SK-N-SH (cell line): ENCODE data around the gene ZNF655.

ENCODE experiments used
- EP300 ChIP-seq, 2 experiments: IDR thresholded peaks; 2 replicates each; pipeline versions ENCODE4 v1.4.0 to v1.6.1; 2012; ENCODE audit warnings: borderline replicate concordance in 1 of 2, low read depth in 1 of 2, low read length in 1 of 2
- GATA2 ChIP-seq: sonication (generic); formaldehyde crosslinking; IDR thresholded peaks from 2 replicates; pipeline ENCODE4 v1.5.0; 2020; ENCODE audit warnings: mild to moderate bottlenecking, missing genetic modification reagents
- MEF2A ChIP-seq: IDR thresholded peaks from 2 replicates; pipeline ENCODE4 v1.4.0; 2012; ENCODE audit warnings: low read depth, borderline replicate concordance
- NFIC ChIP-seq: IDR thresholded peaks from 2 replicates; pipeline ENCODE4 v1.4.0; 2012; ENCODE audit warnings: borderline replicate concordance
- POLR2AphosphoS5 ChIP-seq: IDR thresholded peaks from 2 replicates; pipeline ENCODE4 v1.6.1; 2012; ENCODE audit warnings: low read depth, low read length
- RAD21 ChIP-seq: IDR thresholded peaks from 2 replicates; pipeline ENCODE4 v1.6.1; 2012; ENCODE audit warnings: mild to moderate bottlenecking, low read length
- RCOR1 ChIP-seq: fragments of 150-350 bp; IDR thresholded peaks from 2 replicates; pipeline ENCODE4 v1.6.1; 2017; ENCODE audit warnings: antibody characterized with exemption, low read length
- RFX5 ChIP-seq: IDR thresholded peaks from 2 replicates; pipeline ENCODE4 v1.6.1; 2012; ENCODE audit warnings: mild to moderate bottlenecking, improper control_type of control experiment, low read length
- TAF1 ChIP-seq: IDR thresholded peaks from 2 replicates; pipeline ENCODE4 v1.6.1; 2012; ENCODE audit warnings: low read depth, mild to moderate bottlenecking, low read length, moderate library complexity, borderline replicate concordance
- TF ChIP-seq, protein P1 (sequence below): IDR thresholded peaks from 2 replicates; pipeline ENCODE4 v1.6.1; 2012; ENCODE audit warnings: mild to moderate bottlenecking, low read depth, low read length, moderate library complexity
- TF ChIP-seq, protein P2 (sequence below): fragments of 200-600 bp; sonication (generic); IDR thresholded peaks from 2 replicates; pipeline ENCODE4 v1.6.1; 2017; ENCODE audit warnings: antibody characterized with exemption, mild to moderate bottlenecking, moderate library complexity
- TF ChIP-seq, protein P3 (sequence below): fragments of 150-350 bp; IDR thresholded peaks from 2 replicates; pipeline ENCODE4 v1.6.1; 2017; ENCODE audit warnings: antibody characterized with exemption, low read length, low read depth, borderline replicate concordance

DNA sequence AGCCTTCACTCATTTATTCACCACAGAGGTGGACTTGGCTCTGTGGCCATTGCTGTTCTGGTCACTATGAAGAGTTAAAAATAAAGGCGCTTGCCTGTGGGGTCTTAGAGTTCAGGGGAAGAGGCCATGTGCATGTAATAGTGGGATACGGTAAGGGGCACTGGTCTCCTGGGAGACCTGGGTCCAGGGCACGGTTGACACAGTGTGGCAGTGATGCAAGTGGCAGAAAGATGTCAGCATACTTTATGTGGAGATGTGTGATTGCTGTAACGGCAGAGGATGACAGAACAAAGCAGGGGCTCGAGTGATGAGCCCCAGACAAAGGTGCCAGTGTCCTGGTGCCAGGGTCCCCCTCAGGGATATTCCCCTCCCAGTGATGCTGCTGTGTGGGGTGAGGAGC, 66.9 kb downstream of the ZNF655 start:
- TF ChIP-seq, protein P1, sequence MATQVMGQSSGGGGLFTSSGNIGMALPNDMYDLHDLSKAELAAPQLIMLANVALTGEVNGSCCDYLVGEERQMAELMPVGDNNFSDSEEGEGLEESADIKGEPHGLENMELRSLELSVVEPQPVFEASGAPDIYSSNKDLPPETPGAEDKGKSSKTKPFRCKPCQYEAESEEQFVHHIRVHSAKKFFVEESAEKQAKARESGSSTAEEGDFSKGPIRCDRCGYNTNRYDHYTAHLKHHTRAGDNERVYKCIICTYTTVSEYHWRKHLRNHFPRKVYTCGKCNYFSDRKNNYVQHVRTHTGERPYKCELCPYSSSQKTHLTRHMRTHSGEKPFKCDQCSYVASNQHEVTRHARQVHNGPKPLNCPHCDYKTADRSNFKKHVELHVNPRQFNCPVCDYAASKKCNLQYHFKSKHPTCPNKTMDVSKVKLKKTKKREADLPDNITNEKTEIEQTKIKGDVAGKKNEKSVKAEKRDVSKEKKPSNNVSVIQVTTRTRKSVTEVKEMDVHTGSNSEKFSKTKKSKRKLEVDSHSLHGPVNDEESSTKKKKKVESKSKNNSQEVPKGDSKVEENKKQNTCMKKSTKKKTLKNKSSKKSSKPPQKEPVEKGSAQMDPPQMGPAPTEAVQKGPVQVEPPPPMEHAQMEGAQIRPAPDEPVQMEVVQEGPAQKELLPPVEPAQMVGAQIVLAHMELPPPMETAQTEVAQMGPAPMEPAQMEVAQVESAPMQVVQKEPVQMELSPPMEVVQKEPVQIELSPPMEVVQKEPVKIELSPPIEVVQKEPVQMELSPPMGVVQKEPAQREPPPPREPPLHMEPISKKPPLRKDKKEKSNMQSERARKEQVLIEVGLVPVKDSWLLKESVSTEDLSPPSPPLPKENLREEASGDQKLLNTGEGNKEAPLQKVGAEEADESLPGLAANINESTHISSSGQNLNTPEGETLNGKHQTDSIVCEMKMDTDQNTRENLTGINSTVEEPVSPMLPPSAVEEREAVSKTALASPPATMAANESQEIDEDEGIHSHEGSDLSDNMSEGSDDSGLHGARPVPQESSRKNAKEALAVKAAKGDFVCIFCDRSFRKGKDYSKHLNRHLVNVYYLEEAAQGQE, result no peak
- TF ChIP-seq, protein P2, sequence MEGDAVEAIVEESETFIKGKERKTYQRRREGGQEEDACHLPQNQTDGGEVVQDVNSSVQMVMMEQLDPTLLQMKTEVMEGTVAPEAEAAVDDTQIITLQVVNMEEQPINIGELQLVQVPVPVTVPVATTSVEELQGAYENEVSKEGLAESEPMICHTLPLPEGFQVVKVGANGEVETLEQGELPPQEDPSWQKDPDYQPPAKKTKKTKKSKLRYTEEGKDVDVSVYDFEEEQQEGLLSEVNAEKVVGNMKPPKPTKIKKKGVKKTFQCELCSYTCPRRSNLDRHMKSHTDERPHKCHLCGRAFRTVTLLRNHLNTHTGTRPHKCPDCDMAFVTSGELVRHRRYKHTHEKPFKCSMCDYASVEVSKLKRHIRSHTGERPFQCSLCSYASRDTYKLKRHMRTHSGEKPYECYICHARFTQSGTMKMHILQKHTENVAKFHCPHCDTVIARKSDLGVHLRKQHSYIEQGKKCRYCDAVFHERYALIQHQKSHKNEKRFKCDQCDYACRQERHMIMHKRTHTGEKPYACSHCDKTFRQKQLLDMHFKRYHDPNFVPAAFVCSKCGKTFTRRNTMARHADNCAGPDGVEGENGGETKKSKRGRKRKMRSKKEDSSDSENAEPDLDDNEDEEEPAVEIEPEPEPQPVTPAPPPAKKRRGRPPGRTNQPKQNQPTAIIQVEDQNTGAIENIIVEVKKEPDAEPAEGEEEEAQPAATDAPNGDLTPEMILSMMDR, result no peak
- no peak for TF ChIP-seq RFX5
- no peak for TF ChIP-seq POLR2AphosphoS5
- no peak for TF ChIP-seq NFIC
- no peak for TF ChIP-seq MEF2A
- no peak for TF ChIP-seq RAD21
- no peak for TF ChIP-seq EP300 (IDR thresholded peaks at IDR 0.05; ENCODE audit: borderline replicate concordance in 1 of 2, low read depth in 1 of 2, low read length in 1 of 2)
- no peak for TF ChIP-seq GATA2 (CRISPR knock-in tag)
- no peak for TF ChIP-seq RCOR1
- TF ChIP-seq, protein P3, sequence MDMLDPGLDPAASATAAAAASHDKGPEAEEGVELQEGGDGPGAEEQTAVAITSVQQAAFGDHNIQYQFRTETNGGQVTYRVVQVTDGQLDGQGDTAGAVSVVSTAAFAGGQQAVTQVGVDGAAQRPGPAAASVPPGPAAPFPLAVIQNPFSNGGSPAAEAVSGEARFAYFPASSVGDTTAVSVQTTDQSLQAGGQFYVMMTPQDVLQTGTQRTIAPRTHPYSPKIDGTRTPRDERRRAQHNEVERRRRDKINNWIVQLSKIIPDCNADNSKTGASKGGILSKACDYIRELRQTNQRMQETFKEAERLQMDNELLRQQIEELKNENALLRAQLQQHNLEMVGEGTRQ, result no peak
- TF ChIP-seq TAF1, result no peak
